ENCODE measurements around the gene RAB32.

The RAB32 gene

DNA sequence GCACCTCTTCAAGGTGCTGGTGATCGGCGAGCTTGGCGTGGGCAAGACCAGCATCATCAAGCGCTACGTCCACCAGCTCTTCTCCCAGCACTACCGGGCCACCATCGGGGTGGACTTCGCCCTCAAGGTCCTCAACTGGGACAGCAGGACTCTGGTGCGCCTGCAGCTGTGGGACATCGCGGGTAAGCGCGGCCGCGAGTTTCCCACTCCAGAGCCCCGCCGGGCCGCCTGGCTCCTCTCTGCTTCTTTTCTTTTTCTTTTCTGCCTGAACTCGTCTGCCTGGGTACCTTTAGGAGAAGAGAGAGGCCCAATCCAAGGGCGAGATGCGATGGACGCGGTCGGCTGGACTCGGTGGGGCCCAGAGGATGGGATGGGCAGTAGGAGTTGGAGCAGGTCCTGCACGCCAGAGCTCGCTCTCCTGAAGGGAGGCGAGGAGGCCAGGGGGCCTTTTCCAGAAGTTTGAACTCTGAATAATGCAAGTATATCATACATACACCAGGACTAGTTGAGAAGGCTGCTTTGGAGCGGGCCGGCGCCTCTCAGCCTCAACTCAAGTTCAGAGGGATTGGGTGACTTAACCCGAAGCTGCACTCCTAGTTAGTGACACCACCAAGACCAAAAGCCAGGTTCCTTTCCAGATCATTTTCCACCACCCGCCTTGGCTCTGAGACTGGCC, 445 bp downstream of the RAB32 start:
- H3K4me3 ChIP-seq (ENCODE audit: low read length) = peak overlapping the region; percentile 65
- TF ChIP-seq, protein P1, sequence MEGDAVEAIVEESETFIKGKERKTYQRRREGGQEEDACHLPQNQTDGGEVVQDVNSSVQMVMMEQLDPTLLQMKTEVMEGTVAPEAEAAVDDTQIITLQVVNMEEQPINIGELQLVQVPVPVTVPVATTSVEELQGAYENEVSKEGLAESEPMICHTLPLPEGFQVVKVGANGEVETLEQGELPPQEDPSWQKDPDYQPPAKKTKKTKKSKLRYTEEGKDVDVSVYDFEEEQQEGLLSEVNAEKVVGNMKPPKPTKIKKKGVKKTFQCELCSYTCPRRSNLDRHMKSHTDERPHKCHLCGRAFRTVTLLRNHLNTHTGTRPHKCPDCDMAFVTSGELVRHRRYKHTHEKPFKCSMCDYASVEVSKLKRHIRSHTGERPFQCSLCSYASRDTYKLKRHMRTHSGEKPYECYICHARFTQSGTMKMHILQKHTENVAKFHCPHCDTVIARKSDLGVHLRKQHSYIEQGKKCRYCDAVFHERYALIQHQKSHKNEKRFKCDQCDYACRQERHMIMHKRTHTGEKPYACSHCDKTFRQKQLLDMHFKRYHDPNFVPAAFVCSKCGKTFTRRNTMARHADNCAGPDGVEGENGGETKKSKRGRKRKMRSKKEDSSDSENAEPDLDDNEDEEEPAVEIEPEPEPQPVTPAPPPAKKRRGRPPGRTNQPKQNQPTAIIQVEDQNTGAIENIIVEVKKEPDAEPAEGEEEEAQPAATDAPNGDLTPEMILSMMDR (IDR thresholded peaks at IDR 0.05; ENCODE audit: insufficient read depth, low read depth, low read length, missing control alignments) = no peak
- DNase-seq (ENCODE audit: low read depth) = peak; percentile 41

- peak; percentile 6 for DNase-seq (ENCODE audit: low read depth)
- TF ChIP-seq, protein P1 (IDR thresholded peaks at IDR 0.05; ENCODE audit: insufficient read depth, low read depth, low read length, missing control alignments) = no peak
- peak overlapping the region; percentile 65 for H3K4me3 ChIP-seq (ENCODE audit: low read length)
Measured at GRCh38 chr6:146544616-146545182, 1.1 kb downstream of the RAB32 start.

- DNase-seq (ENCODE audit: low read depth) = peak; percentile 37
- H3K4me3 ChIP-seq (ENCODE audit: low read length) = peak overlapping the region; percentile 65
- TF ChIP-seq, protein P1 (IDR thresholded peaks at IDR 0.05; ENCODE audit: insufficient read depth, low read depth, low read length, missing control alignments) = no peak
Measured at GRCh38 chr6:146545581-146545980, 1.9 kb downstream of the RAB32 start.

DNA sequence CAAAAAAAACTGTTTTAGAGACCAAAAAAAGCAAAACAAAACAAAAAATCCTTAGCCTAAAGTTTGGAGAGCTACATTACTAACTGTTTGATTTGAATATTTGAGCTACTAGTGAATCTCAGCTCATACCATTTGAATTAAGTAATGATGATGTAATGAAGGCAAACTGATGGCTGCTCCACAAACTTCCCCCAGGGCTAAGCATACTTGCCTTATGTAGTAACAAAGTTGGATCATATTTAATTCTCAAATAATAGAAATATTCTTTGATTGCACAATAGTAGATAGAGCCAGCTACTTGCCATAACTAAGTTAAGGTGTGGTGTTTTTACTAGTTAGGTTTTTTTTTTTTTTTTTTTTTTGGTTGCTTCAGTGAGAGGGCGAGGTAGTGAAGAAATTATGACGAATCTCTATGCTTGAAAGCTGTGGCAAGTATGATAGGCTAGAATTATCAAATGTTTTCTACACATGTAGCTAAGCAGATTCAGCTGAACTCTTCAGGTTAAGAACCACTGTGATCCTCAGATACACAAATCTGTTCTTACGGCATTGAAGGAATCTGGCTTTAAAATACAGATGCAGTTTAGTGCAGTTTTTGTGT, 2.9 kb downstream of the RAB32 start:
- TF ChIP-seq, protein P1 (IDR thresholded peaks at IDR 0.05; ENCODE audit: insufficient read depth, low read depth, low read length, missing control alignments) = no peak
- peak; percentile 97 for DNase-seq (ENCODE audit: low read depth)
- H3K4me3 ChIP-seq (ENCODE audit: low read length) = no peak overlapping the region

GRCh38 chr6:146547889-146548288, 4.3 kb downstream of the RAB32 start:
- H3K4me3 ChIP-seq (ENCODE audit: low read length) = no peak overlapping the region
- TF ChIP-seq, protein P1 (IDR thresholded peaks at IDR 0.05; ENCODE audit: insufficient read depth, low read depth, low read length, missing control alignments) = no peak
- no peak for DNase-seq (ENCODE audit: low read depth)

DNA sequence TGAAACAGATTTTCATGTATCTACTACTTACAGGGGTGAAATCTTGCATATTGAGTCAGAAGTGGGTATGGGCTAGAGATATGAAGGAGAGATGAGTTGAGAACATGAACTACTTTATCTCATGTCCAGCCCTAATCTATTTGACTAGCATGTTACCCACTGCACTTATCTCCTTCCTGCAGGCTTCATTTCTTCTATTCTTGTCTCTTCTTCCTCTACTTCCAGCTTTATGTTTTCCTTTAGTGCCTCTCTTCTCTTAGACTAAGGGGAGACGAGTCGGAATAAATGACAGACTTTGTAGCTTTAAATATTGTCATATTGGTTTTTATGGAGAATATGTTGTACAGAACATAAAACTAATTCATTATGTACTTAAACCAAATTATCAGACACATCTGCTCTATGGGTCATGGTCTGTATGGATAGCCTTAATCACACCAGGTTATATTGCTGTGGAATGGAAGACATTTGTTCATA, 5.3 kb downstream of the RAB32 start:
- H3K4me3 ChIP-seq (ENCODE audit: low read length) = no peak overlapping the region
- TF ChIP-seq, protein P1 (IDR thresholded peaks at IDR 0.05; ENCODE audit: insufficient read depth, low read depth, low read length, missing control alignments) = no peak
- DNase-seq (ENCODE audit: low read depth) = no peak
